Measurements from ENCODE around the gene PTPRT. TPM values are rescaled to one million over a fixed set of nuclear protein-coding genes. Genes with fewer than 3 reads are reported as not detected.

The PTPRT gene
- total RNA-seq, 4 donors from 2014 or later: 0.67 to 2.5 (median 1.0) TPM

DNA sequence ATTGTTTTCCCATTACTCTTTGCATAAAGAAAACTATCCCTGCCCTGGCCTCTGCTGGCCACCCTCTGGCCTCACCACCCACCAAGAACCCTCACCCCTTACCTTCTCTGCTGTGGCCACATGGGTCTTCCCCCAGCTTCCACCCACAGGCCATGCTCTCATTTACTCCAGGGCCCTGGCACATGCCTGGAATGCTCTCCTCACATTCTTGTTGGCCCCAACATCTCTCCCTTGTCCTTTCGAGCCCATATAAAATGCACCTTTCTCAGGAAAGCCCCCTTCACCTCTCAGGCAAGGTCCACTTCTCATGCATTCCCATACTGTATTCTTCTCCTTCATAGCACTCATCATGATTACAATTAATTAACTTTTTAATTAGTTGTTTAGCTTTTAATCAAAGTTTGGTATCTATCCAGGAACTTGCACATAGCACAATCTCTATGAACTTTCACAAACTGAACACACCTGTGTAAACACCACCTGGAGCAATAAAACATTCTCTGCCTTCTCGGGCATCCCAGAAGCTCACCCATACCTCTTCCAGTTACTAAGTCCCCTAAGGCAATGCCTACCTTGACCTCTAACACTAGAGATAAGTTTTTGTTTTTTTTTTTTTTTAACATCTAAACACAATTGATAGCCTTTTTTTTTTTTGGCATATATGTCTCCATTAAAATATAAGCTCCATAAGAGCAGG lies 617.2 kb downstream of the PTPRT start:
- Histone ChIP-seq H3K27ac (no peak overlapping the region), H3K36me3 (no peaks in the 10 kb centered on the region), H3K27me3 (no peaks in the 10 kb centered on the region), H3K9me3 (peaks cover 0 to 5% (median 0%) of the 10 kb centered on the region in 4 donors), H3K4me3 (no peak overlapping the region), H3K4me1 (no peaks in the 10 kb centered on the region)
- no peak for DNase-seq
- no peak for TF ChIP-seq POLR2A (IDR thresholded peaks at IDR 0.05)
- TF ChIP-seq CTCF (IDR thresholded peaks at IDR 0.05): no peak

GRCh38 chr20:42567409-42567808 lies 622.3 kb downstream of the PTPRT start:
- H3K9me3 ChIP-seq: no peaks in the 10 kb centered on the region
- no peaks in the 10 kb centered on the region for H3K27me3 ChIP-seq
- no peaks in the 10 kb centered on the region for H3K36me3 ChIP-seq
- H3K4me3 ChIP-seq: no peak overlapping the region
- DNase-seq: no peak
- no peaks in the 10 kb centered on the region for H3K4me1 ChIP-seq
- H3K27ac ChIP-seq: no peak overlapping the region
- TF ChIP-seq CTCF (IDR thresholded peaks at IDR 0.05) (no peak), POLR2A (IDR thresholded peaks at IDR 0.05) (no peak)

- Histone ChIP-seq H3K27ac (no peak overlapping the region), H3K4me3 (no peak overlapping the region), H3K9me3 (no peaks in the 10 kb centered on the region), H3K4me1 (no peaks in the 10 kb centered on the region), H3K27me3 (no peaks in the 10 kb centered on the region), H3K36me3 (no peaks in the 10 kb centered on the region)
- no peak for TF ChIP-seq CTCF (IDR thresholded peaks at IDR 0.05)
- no peak for DNase-seq
Observed at GRCh38 chr20:42565235-42565995, 624.3 kb downstream of the PTPRT start.

DNA sequence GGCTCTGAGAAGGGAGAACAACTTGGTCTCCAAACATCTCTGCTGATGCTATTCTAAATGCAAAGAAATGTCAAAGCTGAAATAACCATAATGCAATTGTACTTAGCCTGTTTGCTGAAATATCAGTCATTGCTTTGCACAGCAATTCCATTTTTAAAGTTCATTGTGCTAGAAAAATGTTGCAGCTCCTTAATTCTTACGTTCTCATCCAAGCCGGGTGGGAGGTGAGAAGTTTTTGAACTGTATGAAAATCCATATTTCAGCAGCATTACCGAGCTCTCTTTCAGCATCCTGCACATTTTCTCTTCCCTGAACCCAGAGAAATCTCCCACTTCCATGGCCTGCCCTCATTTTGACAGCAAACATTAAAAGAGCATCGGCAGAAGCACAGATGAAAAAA lies 630.0 kb downstream of the PTPRT start:
- Histone ChIP-seq H3K27ac (no peak overlapping the region), H3K4me3 (no peak overlapping the region), H3K36me3 (no peaks in the 10 kb centered on the region), H3K27me3 (no peaks in the 10 kb centered on the region), H3K4me1 (no peaks in the 10 kb centered on the region), H3K9me3 (no peaks in the 10 kb centered on the region)
- DNase-seq: no peak
- TF ChIP-seq POLR2A (IDR thresholded peaks at IDR 0.05) (no peak), CTCF (IDR thresholded peaks at IDR 0.05) (no peak)

GRCh38 chr20:42556575-42556974 lies 633.1 kb downstream of the PTPRT start:
- Histone ChIP-seq H3K4me3 (no peak overlapping the region), H3K4me1 (no peaks in the 10 kb centered on the region), H3K27ac (no peak overlapping the region), H3K36me3 (no peaks in the 10 kb centered on the region), H3K9me3 (no peaks in the 10 kb centered on the region), H3K27me3 (no peaks in the 10 kb centered on the region)
- no peak for TF ChIP-seq POLR2A (IDR thresholded peaks at IDR 0.05)
- no peak for TF ChIP-seq CTCF (IDR thresholded peaks at IDR 0.05)
- no peak for DNase-seq

Data from Peyer's patch (tissue), 4 donors.